ENCODE results near the gene LCN12.
"Not testable (repeated sequence)": the region's sequence is repeated elsewhere in the genome, so short reads cannot be mapped to it uniquely, and the experiment has no call there.

The LCN12 gene

DNA sequence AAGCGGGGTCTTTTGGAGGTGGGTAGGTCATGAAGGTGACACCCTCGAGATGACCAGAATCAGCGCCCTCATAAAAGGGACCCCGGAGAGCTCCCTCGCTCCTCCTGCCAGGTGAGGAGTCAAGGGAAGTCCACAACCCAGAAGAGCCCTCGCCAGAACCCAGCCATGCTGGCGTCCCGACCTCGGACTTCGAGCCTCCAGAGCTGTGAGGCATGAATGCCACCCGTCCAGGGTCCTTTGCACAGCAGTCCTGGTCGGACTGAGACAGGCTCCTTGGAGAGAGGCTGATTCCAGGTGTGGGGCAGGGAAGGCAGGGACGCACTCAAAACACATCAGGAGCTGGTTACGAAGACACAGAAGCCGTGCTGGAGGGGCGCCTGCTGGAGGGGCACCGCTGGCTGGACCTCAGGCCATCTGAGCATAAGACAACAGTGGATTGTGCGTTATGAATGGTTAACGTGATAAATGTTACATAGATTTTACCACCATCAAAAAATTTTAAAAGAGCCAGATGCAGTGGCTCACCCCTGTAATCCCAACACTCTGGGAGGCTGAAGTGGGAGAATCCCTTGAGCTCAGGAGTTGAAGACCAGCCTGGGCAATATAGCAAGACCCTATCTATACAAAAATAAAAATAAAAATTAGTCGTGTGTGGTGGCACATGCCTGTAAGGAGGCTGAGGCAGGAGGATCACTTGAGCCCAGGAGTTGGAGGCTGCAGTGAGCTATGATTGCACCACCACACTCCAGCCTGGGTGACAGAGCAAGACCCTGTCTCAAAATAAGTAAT, 50.0 kb downstream of the LCN12 start:
- TF ChIP-seq GABPA (IDR thresholded peaks at IDR 0.05; ENCODE audit: low read depth) (no peak), POLR2AphosphoS5 (IDR thresholded peaks at IDR 0.05; ENCODE audit: low read depth) (no peak), SPI1 (IDR thresholded peaks at IDR 0.05; ENCODE audit: borderline replicate concordance, low read depth) (no peak)
- TF ChIP-seq, protein P1, sequence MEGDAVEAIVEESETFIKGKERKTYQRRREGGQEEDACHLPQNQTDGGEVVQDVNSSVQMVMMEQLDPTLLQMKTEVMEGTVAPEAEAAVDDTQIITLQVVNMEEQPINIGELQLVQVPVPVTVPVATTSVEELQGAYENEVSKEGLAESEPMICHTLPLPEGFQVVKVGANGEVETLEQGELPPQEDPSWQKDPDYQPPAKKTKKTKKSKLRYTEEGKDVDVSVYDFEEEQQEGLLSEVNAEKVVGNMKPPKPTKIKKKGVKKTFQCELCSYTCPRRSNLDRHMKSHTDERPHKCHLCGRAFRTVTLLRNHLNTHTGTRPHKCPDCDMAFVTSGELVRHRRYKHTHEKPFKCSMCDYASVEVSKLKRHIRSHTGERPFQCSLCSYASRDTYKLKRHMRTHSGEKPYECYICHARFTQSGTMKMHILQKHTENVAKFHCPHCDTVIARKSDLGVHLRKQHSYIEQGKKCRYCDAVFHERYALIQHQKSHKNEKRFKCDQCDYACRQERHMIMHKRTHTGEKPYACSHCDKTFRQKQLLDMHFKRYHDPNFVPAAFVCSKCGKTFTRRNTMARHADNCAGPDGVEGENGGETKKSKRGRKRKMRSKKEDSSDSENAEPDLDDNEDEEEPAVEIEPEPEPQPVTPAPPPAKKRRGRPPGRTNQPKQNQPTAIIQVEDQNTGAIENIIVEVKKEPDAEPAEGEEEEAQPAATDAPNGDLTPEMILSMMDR (IDR thresholded peaks at IDR 0.05; ENCODE audit: insufficient read depth, low read length): no peak
- TF ChIP-seq, protein P2, sequence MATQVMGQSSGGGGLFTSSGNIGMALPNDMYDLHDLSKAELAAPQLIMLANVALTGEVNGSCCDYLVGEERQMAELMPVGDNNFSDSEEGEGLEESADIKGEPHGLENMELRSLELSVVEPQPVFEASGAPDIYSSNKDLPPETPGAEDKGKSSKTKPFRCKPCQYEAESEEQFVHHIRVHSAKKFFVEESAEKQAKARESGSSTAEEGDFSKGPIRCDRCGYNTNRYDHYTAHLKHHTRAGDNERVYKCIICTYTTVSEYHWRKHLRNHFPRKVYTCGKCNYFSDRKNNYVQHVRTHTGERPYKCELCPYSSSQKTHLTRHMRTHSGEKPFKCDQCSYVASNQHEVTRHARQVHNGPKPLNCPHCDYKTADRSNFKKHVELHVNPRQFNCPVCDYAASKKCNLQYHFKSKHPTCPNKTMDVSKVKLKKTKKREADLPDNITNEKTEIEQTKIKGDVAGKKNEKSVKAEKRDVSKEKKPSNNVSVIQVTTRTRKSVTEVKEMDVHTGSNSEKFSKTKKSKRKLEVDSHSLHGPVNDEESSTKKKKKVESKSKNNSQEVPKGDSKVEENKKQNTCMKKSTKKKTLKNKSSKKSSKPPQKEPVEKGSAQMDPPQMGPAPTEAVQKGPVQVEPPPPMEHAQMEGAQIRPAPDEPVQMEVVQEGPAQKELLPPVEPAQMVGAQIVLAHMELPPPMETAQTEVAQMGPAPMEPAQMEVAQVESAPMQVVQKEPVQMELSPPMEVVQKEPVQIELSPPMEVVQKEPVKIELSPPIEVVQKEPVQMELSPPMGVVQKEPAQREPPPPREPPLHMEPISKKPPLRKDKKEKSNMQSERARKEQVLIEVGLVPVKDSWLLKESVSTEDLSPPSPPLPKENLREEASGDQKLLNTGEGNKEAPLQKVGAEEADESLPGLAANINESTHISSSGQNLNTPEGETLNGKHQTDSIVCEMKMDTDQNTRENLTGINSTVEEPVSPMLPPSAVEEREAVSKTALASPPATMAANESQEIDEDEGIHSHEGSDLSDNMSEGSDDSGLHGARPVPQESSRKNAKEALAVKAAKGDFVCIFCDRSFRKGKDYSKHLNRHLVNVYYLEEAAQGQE (IDR thresholded peaks at IDR 0.05; ENCODE audit: insufficient replicate concordance, low read depth): no peak
- Histone ChIP-seq H3K4me3 (replicated peaks; ENCODE audit: insufficient read depth, low read length) (no peak overlapping the region), H3K27ac (replicated peaks) (no peak overlapping the region), H3K27me3 (ENCODE audit: insufficient read depth, poor library complexity, severe bottlenecking) (no peaks in the 10 kb centered on the region)
- no peak for DNase-seq (ENCODE audit: low read depth in 1 of 2, low spot score in 1 of 2)

DNA sequence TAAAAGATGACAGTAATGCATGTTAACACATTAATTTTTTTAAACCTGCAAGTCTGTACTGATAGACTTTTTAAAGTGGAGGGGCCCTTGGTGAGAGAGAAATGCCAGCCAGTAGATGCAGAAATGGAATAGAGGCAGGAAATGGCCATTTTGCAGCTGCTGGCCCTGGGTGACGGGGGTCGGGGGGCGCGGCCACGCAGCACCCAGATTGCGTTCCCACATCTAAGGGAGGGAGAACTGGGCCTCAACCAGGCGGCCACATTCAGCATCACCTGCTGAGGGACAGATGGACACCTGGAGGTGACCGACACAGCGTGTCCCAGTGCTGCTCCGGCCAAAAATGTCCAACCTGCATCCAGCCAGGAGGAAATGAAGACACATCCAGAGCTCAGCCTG, 50.6 kb downstream of the LCN12 start:
- no peak for DNase-seq (ENCODE audit: low read depth in 1 of 2, low spot score in 1 of 2)
- no peak for TF ChIP-seq GABPA (IDR thresholded peaks at IDR 0.05; ENCODE audit: low read depth)
- no peak overlapping the region for H3K4me3 ChIP-seq (replicated peaks; ENCODE audit: insufficient read depth, low read length)
- no peaks in the 10 kb centered on the region for H3K27me3 ChIP-seq (ENCODE audit: insufficient read depth, poor library complexity, severe bottlenecking)
- H3K27ac ChIP-seq (replicated peaks): no peak overlapping the region

DNA sequence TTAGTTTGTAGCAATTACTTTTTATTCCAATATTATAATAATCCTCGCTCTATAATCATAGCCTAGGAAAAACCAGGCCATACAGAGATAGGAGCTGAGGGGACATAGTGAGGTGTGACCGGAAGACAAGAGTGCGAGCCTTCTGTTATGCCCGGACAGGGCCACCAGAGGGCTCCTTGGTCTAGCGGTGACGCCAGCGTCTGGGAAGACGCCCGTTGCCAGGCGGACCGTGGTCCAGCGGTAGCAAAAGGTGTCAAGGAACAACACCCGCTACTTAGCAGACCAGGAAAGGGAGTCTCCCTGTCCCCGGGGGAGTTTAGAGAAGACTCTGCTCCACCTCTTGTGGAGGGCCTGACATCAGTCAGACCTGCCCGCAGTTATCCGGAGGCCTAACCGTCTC, 52.2 kb downstream of the LCN12 start:
- H3K27me3 ChIP-seq (ENCODE audit: insufficient read depth, poor library complexity, severe bottlenecking); H3K4me3 ChIP-seq (replicated peaks; ENCODE audit: insufficient read depth, low read length); H3K27ac ChIP-seq (replicated peaks): not testable (repeated sequence)
- peak in 1 of 2 experiments; percentile 46 for DNase-seq (ENCODE audit: low read depth in 1 of 2, low spot score in 1 of 2)

Measured in HL-60 (cell line).